HuH-7 (cell line): ENCODE results near the gene AP2B1.

ENCODE experiments used
- DNase-seq: peaks from one replicate; pipeline ENCODE4 v3.0.0; 2011; ENCODE audit warnings: low spot score

Gene AP2B1

GRCh38 chr17:35730400-35731005 is 143.4 kb downstream of the AP2B1 start:
- peak; percentile 4 for DNase-seq

GRCh38 chr17:35731239-35731916 is 144.3 kb downstream of the AP2B1 start, which contains the start of gene RASL10B:
TSS of gene RASL10B (plus strand) at chr17:35731639. CDS start at chr17:35735185, 3,546 bp downstream.
- DNase-seq = peak; percentile 93

- no peak for DNase-seq
These were observed 145.0 kb downstream of the AP2B1 start for GRCh38 chr17:35731917-35732805.

GRCh38 chr17:35732806-35733136 is 145.6 kb downstream of the AP2B1 start:
- DNase-seq = no peak

GRCh38 chr17:35733366-35733765 is 146.2 kb downstream of the AP2B1 start:
- no peak for DNase-seq

GRCh38 chr17:35734396-35734795 is 147.3 kb downstream of the AP2B1 start:
- DNase-seq = no peak

GRCh38 chr17:35735036-35735805 is 148.1 kb downstream of the AP2B1 start:
- DNase-seq = no peak

GRCh38 chr17:35736236-35736635 is 149.1 kb downstream of the AP2B1 start:
- no peak for DNase-seq

GRCh38 chr17:35738519-35739133 is 151.5 kb downstream of the AP2B1 start:
- no peak for DNase-seq

- no peak for DNase-seq
These were observed 153.1 kb downstream of the AP2B1 start for GRCh38 chr17:35740216-35740615.

- DNase-seq = peak; percentile 23
These were observed 154.1 kb downstream of the AP2B1 start for GRCh38 chr17:35740997-35741931.

GRCh38 chr17:35742496-35742895 is 155.4 kb downstream of the AP2B1 start:
- DNase-seq = no peak

- no peak for DNase-seq
These were observed 155.9 kb downstream of the AP2B1 start for GRCh38 chr17:35742896-35743477.

GRCh38 chr17:35743626-35744328 is 156.7 kb downstream of the AP2B1 start:
- DNase-seq = peak; percentile 74

GRCh38 chr17:35744830-35745229 is 157.7 kb downstream of the AP2B1 start:
- DNase-seq = no peak

GRCh38 chr17:35745246-35745645 is 158.1 kb downstream of the AP2B1 start:
- no peak for DNase-seq

GRCh38 chr17:35745749-35746320 is 158.7 kb downstream of the AP2B1 start:
- DNase-seq = no peak

- DNase-seq = peak; percentile 97
These were observed 160.5 kb downstream of the AP2B1 start for GRCh38 chr17:35747540-35748017.

- DNase-seq = no peak
These were observed 161.3 kb downstream of the AP2B1 start for GRCh38 chr17:35748341-35748841.
